Fibroblast of lung (primary cell): ENCODE data around the gene DSTN. TPM values are rescaled to one million over a fixed set of nuclear protein-coding genes. Genes with fewer than 3 reads are reported as not detected.

Experiments used
- DNase-seq, 2 donors: peaks; one replicate each; pipeline versions ENCODE4 v3.0.0 to v3.0.0-alpha.2; 2010; ENCODE audit warnings: low read depth in 2 of 2
- H2AFZ ChIP-seq: 2 replicates; pipeline ENCODE4 v1.5.1; 2012; ENCODE audit warnings: low read length, control low read depth, inconsistent platforms
- H3K27ac ChIP-seq: 2 replicates; pipeline ENCODE4 v1.5.1; 2011; ENCODE audit warnings: low read length, control low read depth; ENCODE audit not compliant: insufficient read depth
- H3K27me3 ChIP-seq: 2 replicates; pipeline ENCODE4 v1.5.1; 2011; ENCODE audit warnings: mild to moderate bottlenecking, low read length; ENCODE audit not compliant: control insufficient read depth, insufficient read depth
- H3K36me3 ChIP-seq: 2 replicates; pipeline ENCODE4 v1.5.1; 2011; ENCODE audit warnings: low read length; ENCODE audit not compliant: control insufficient read depth, insufficient read depth
- H3K4me1 ChIP-seq: 2 replicates; pipeline ENCODE4 v1.5.1; 2011; ENCODE audit warnings: low read length; ENCODE audit not compliant: control insufficient read depth, insufficient read depth; ENCODE audit errors: extremely low read depth
- H3K4me2 ChIP-seq: 2 replicates; pipeline ENCODE4 v1.5.1; 2011; ENCODE audit warnings: low read length, control low read depth; ENCODE audit not compliant: insufficient read depth; ENCODE audit errors: extremely low read depth
- H3K4me3 ChIP-seq, 4 experiments: fragments of 200-600 bp in 1 of 4; sonication (generic) in 1 of 4; replicated peaks in 1 of 4; 2 replicates each; pipeline ENCODE4 v1.5.1; 2011 to 2016; ENCODE audit warnings: low read length in 4 of 4, low read depth in 3 of 4, mild to moderate bottlenecking in 3 of 4, control low read depth in 2 of 4, inconsistent platforms in 1 of 4, mixed read lengths in 1 of 4; ENCODE audit not compliant: insufficient read depth in 1 of 4; ENCODE audit errors: control extremely low read depth in 1 of 4
- H3K79me2 ChIP-seq: 2 replicates; pipeline ENCODE4 v1.5.1; 2012; ENCODE audit warnings: mild to moderate bottlenecking, low read length, inconsistent platforms; ENCODE audit not compliant: control insufficient read depth, insufficient read depth
- H3K9ac ChIP-seq: 2 replicates; pipeline ENCODE4 v1.5.1; 2011; ENCODE audit warnings: mild to moderate bottlenecking, low read length, control low read depth; ENCODE audit not compliant: insufficient read depth
- H3K9me3 ChIP-seq: 2 replicates; pipeline ENCODE4 v1.5.1; 2012; ENCODE audit warnings: low read depth, low read length; ENCODE audit not compliant: control insufficient read depth, insufficient read depth
- H4K20me1 ChIP-seq: 2 replicates; pipeline ENCODE4 v1.5.1; 2011; ENCODE audit warnings: low read length; ENCODE audit not compliant: control insufficient read depth, insufficient read depth; ENCODE audit errors: extremely low read depth
- CTCF ChIP-seq, 2 donors: IDR thresholded peaks in 1 of 2; conservative IDR thresholded peaks in 1 of 2; 1 replicate in 1 of 2; 2 replicates in 1 of 2; pipeline ENCODE4 v1.5.1; 2011 to 2012; ENCODE audit warnings: low read length in 2 of 2, control low read depth in 1 of 2, inconsistent platforms in 1 of 2, low read depth in 1 of 2, mild to moderate bottlenecking in 1 of 2
- EZH2 ChIP-seq: IDR thresholded peaks from 2 replicates; pipeline ENCODE4 v1.5.1; 2012; ENCODE audit warnings: low read length, control low read depth, mild to moderate bottlenecking; ENCODE audit errors: missing control alignments
- polyA plus RNA-seq, 2 donors: library from polyadenylated mRNA; depleted of rRNA in 1 of 2; stranded (reverse) in 1 of 2; unstranded in 1 of 2; fragments of >200 nt; gene quantifications; 2 replicates each; pipeline ENCODE4 v1.2.1, GENCODE V29; 2011 to 2012; ENCODE audit warnings: missing spikeins in 1 of 2
- total RNA-seq: library from RNA; depleted of rRNA; stranded (reverse); fragments of >200 nt; gene quantifications from 2 replicates; pipeline ENCODE4 v1.2.1, GENCODE V29; 2014

DSTN gene
- total and polyA plus RNA-seq, 2 donors (not counting 1 experiment from before 2014, with no cell fraction given) = 289 to 737 TPM

GRCh38 chr20:17627101-17627955 lies 57.5 kb downstream of the DSTN start:
- Histone ChIP-seq H4K20me1 (no peaks in the 10 kb centered on the region), H3K4me3 (no peak overlapping the region), H3K9me3 (no peaks in the 10 kb centered on the region), H3K79me2 (peaks cover 5% of the 10 kb centered on the region), H3K36me3 (peaks cover 70% of the 10 kb centered on the region), H3K27ac (no peak overlapping the region), H3K9ac (no peak overlapping the region), H3K4me1 (no peaks in the 10 kb centered on the region), H3K4me2 (no peak overlapping the region), H3K27me3 (no peaks in the 10 kb centered on the region), H2AFZ (no peak overlapping the region)
- no peak for TF ChIP-seq EZH2
- no peak for TF ChIP-seq CTCF (conservative IDR thresholded peaks at IDR 0.05 in 1 of 2, IDR thresholded peaks at IDR 0.05 in 1 of 2; ENCODE audit: low read depth in 1 of 2, low read length in 2 of 2)
- no peak for DNase-seq

DNA sequence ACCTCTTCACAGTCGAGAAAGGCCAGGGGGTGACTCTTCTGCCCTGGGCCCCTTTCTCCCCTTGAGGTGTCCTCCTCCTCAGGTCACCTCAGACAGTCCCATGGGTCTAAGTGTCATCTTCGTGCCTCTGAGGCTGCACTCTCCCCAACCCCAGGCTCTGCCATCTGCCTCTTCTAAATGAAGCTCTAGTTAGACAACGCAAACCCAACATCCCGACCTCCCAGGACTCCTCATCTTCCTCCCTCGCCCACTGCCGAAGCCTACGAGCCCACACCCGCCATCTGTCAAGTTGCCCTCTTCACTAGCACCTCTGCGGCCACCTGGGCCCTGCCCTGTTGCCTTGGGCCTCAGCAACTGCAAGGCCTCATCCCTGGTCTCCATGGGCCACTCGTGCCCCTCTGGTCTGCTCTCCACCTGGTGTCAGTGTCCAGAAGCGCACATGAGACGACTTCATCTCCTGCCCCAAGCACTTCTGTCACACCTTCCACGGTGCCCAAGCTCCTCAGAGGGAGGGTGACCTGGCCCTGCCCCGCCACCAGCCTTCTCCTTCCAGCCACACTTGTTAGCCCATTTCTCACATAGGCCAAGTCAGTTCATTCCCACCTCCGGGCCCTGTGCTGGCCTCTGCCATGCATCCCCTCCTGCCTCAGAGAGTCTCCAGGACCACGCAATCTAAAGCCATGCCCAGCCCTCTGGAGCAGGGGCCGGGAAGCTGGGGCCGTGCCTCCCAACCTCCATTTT lies 58.4 kb downstream of the DSTN start:
- H3K27ac ChIP-seq = no peak overlapping the region
- H3K36me3 ChIP-seq = peaks cover 67% of the 10 kb centered on the region
- H2AFZ ChIP-seq = no peak overlapping the region
- H3K9ac ChIP-seq = no peak overlapping the region
- DNase-seq = no peak
- no peaks in the 10 kb centered on the region for H3K9me3 ChIP-seq
- H3K4me1 ChIP-seq = no peaks in the 10 kb centered on the region
- H3K4me3 ChIP-seq = no peak overlapping the region
- H3K27me3 ChIP-seq = no peaks in the 10 kb centered on the region
- H3K79me2 ChIP-seq = peaks cover 5% of the 10 kb centered on the region
- H3K4me2 ChIP-seq = no peak overlapping the region
- TF ChIP-seq CTCF (conservative IDR thresholded peaks at IDR 0.05 in 1 of 2, IDR thresholded peaks at IDR 0.05 in 1 of 2; ENCODE audit: low read depth in 1 of 2, low read length in 2 of 2) (no peak), EZH2 (no peak)
- H4K20me1 ChIP-seq = no peaks in the 10 kb centered on the region

- H3K4me3 ChIP-seq = no peak overlapping the region
- no peak for DNase-seq
- no peak overlapping the region for H3K9ac ChIP-seq
- H3K27me3 ChIP-seq = no peaks in the 10 kb centered on the region
- no peaks in the 10 kb centered on the region for H3K9me3 ChIP-seq
- H3K79me2 ChIP-seq = peaks cover 5% of the 10 kb centered on the region
- H3K4me1 ChIP-seq = no peaks in the 10 kb centered on the region
- peaks cover 67% of the 10 kb centered on the region for H3K36me3 ChIP-seq
- H3K4me2 ChIP-seq = no peak overlapping the region
- TF ChIP-seq CTCF (conservative IDR thresholded peaks at IDR 0.05 in 1 of 2, IDR thresholded peaks at IDR 0.05 in 1 of 2; ENCODE audit: low read depth in 1 of 2, low read length in 2 of 2) (no peak), EZH2 (no peak)
- no peak overlapping the region for H2AFZ ChIP-seq
- no peak overlapping the region for H3K27ac ChIP-seq
- H4K20me1 ChIP-seq = no peaks in the 10 kb centered on the region
Observed at GRCh38 chr20:17629025-17629424, 59.1 kb downstream of the DSTN start.
